H1 (cell line): ENCODE data around the gene AURKAIP1. TPM values are rescaled to one million over a fixed set of nuclear protein-coding genes. Genes with fewer than 3 reads are reported as not detected.

Experiments used
- polyA plus RNA-seq, 7 experiments: library from polyadenylated mRNA; depleted of rRNA in 3 of 7; stranded (reverse) in 5 of 7; unstranded in 2 of 7; fragments of >200 nt in 5 of 7; fragments of 200-250 nt in 2 of 7; gene quantifications; 1 replicate in 5 of 7; 2 replicates in 1 of 7; 4 replicates in 1 of 7; pipeline versions ENCODE4 v1.2.1 to v1.2.3, GENCODE V29; 2011 to 2013; ENCODE audit warnings: missing spikeins in 2 of 7, mixed read lengths in 2 of 7
- total RNA-seq: library from RNA; stranded (reverse); fragmentation: NEBNext Ultra II Directional; extraction: Animal tissue kit (Norgen Biotek cat#: 25700); gene quantifications from 2 replicates; pipeline ENCODE4 v1.2.1, GENCODE V29; 2021
- TF ChIP-seq, protein P1 (sequence below), 3 experiments: IDR thresholded peaks; 1 replicate in 2 of 3; 2 replicates in 1 of 3; pipeline versions ENCODE4 v1.5.1 to v1.6.1; 2011; ENCODE audit warnings: low read length in 3 of 3, mild to moderate bottlenecking in 3 of 3, inconsistent platforms in 2 of 3, low read depth in 1 of 3, moderate library complexity in 1 of 3; ENCODE audit not compliant: insufficient read depth in 1 of 3; ENCODE audit errors: control extremely low read depth in 1 of 3

Gene AURKAIP1
- total and polyA plus RNA-seq, 2 of the 8 experiments (the other 6 are each of a cell fraction or from before 2014, with no cell fraction given) = 87.8 to 194 TPM

DNA sequence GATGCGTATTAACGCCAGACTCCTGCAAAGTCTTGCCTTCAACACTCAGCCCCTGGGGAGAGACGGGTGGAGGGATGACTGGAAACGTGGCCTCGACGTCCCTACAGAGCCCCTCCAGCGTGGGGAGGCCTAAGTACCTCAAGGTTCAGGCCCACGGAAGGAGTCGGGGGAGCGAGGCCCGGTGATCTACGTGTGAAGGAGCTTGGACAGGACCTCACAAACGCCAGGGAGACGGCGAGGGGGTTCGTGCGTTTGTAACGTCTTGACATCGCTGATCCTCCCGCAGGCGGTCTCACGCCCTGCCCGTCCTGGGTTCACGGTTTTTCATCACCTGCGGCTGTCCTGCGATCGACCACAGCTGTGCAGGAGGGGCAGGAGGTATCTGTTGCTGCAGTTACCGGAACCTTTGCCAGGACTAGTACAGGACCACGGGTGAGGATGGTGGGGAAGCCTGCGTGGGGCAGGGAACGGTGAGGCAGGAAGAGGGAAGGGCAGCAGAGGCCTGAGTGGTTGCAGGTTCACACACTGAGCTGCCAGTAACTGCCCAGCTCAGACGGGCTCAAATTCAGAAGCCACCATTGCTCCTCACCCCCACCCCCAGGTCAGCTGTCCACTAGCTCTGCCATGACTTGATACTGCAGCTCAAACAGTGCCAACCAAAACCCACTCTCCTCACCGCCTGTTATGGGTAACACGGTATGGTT lies 25.0 kb upstream of the AURKAIP1 start (continued):
- TF ChIP-seq, protein P1, sequence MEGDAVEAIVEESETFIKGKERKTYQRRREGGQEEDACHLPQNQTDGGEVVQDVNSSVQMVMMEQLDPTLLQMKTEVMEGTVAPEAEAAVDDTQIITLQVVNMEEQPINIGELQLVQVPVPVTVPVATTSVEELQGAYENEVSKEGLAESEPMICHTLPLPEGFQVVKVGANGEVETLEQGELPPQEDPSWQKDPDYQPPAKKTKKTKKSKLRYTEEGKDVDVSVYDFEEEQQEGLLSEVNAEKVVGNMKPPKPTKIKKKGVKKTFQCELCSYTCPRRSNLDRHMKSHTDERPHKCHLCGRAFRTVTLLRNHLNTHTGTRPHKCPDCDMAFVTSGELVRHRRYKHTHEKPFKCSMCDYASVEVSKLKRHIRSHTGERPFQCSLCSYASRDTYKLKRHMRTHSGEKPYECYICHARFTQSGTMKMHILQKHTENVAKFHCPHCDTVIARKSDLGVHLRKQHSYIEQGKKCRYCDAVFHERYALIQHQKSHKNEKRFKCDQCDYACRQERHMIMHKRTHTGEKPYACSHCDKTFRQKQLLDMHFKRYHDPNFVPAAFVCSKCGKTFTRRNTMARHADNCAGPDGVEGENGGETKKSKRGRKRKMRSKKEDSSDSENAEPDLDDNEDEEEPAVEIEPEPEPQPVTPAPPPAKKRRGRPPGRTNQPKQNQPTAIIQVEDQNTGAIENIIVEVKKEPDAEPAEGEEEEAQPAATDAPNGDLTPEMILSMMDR (IDR thresholded peaks at IDR 0.05; ENCODE audit: control extremely low read depth in 1 of 3, insufficient read depth in 1 of 3, low read depth in 1 of 3, low read length in 3 of 3) = no peak
